Neuronal stem cell (in vitro differentiated cells): Measurements from ENCODE around the gene PLCD4.

ENCODE experiments used
- DNase-seq: peaks from one replicate; pipeline ENCODE4 v3.0.0-alpha.2; 2013; ENCODE audit warnings: low spot score
- H2AFZ ChIP-seq: one replicate; pipeline ENCODE4 v1.6.1; 2013; ENCODE audit warnings: mild to moderate bottlenecking, low read length, inconsistent platforms
- H2AK5ac ChIP-seq: 2 replicates; pipeline ENCODE4 v1.6.1; 2013; ENCODE audit warnings: low read depth, mild to moderate bottlenecking, inconsistent platforms, low read length, moderate library complexity, mixed read lengths
- H2BK120ac ChIP-seq: 2 replicates; pipeline ENCODE4 v1.6.1; 2013; ENCODE audit warnings: low read depth, mild to moderate bottlenecking, inconsistent platforms, low read length, moderate library complexity, mixed read lengths
- H2BK12ac ChIP-seq: one replicate; pipeline ENCODE4 v1.6.1; 2013; ENCODE audit warnings: low read length, inconsistent platforms
- H2BK15ac ChIP-seq: 2 replicates; pipeline ENCODE4 v1.6.1; 2013; ENCODE audit warnings: mild to moderate bottlenecking, low read length, inconsistent platforms, mixed read lengths
- H2BK5ac ChIP-seq: one replicate; pipeline ENCODE4 v1.6.1; 2013; ENCODE audit warnings: inconsistent platforms, mild to moderate bottlenecking, low read length, moderate library complexity
- H3K14ac ChIP-seq: one replicate; pipeline ENCODE4 v1.6.1; 2013; ENCODE audit warnings: low read length, inconsistent platforms
- H3K18ac ChIP-seq: 2 replicates; pipeline ENCODE4 v1.6.1; 2013; ENCODE audit warnings: low read length, inconsistent platforms
- H3K23ac ChIP-seq: 2 replicates; pipeline ENCODE4 v1.6.1; 2013; ENCODE audit warnings: low read depth, mild to moderate bottlenecking, mixed read lengths, low read length, inconsistent platforms; ENCODE audit not compliant: poor library complexity
- H3K27ac ChIP-seq: replicated peaks from 3 replicates; pipeline ENCODE4 v1.5.1; 2013; ENCODE audit warnings: low read length, inconsistent platforms
- H3K27me3 ChIP-seq, 3 experiments: 2 replicates each; pipeline ENCODE4 v1.6.1; 2013; ENCODE audit warnings: low read length in 3 of 3, mild to moderate bottlenecking in 2 of 3, inconsistent platforms in 1 of 3, low read depth in 1 of 3, mixed read lengths in 1 of 3, moderate library complexity in 1 of 3; ENCODE audit not compliant: control insufficient read depth in 3 of 3, insufficient read depth in 3 of 3
- H3K36me3 ChIP-seq, 2 donors: replicated peaks in 1 of 2; 2 replicates each; pipeline ENCODE4 v1.6.1; 2013; ENCODE audit warnings: low read length in 2 of 2; ENCODE audit not compliant: control insufficient read depth in 2 of 2, insufficient read depth in 2 of 2
- H3K4ac ChIP-seq: 2 replicates; pipeline ENCODE4 v1.6.1; 2013; ENCODE audit warnings: inconsistent platforms, mild to moderate bottlenecking, low read length, moderate library complexity
- H3K4me1 ChIP-seq, 2 donors: 1 replicate in 1 of 2; 2 replicates in 1 of 2; pipeline ENCODE4 v1.6.1; 2013; ENCODE audit warnings: low read length in 2 of 2, low read depth in 1 of 2; ENCODE audit not compliant: control insufficient read depth in 2 of 2, insufficient read depth in 1 of 2
- H3K4me2 ChIP-seq: one replicate; pipeline ENCODE4 v1.6.1; 2013; ENCODE audit warnings: mild to moderate bottlenecking, low read length, inconsistent platforms; ENCODE audit not compliant: insufficient read depth, poor library complexity, severe bottlenecking
- H3K4me3 ChIP-seq, 2 donors: 2 replicates each; pipeline ENCODE4 v1.5.1; 2013; ENCODE audit warnings: low read length in 2 of 2, mild to moderate bottlenecking in 2 of 2, inconsistent platforms in 1 of 2, moderate library complexity in 1 of 2
- H3K79me1 ChIP-seq: one replicate; pipeline ENCODE4 v1.6.1; 2013; ENCODE audit warnings: low read depth, mild to moderate bottlenecking, inconsistent platforms, low read length, moderate library complexity
- H3K9ac ChIP-seq: one replicate; pipeline ENCODE4 v1.6.1; 2013; ENCODE audit warnings: mild to moderate bottlenecking, low read depth, low read length, inconsistent platforms; ENCODE audit not compliant: poor library complexity
- H3K9me3 ChIP-seq, 2 donors: replicated peaks in 1 of 2; 2 replicates each; pipeline versions ENCODE3 to v1.6.1; 2013; ENCODE audit warnings: low read length in 2 of 2, mild to moderate bottlenecking in 2 of 2, inconsistent platforms in 1 of 2, low read depth in 1 of 2, mixed read lengths in 1 of 2, moderate library complexity in 1 of 2; ENCODE audit not compliant: control insufficient read depth in 2 of 2, insufficient read depth in 1 of 2
- H4K8ac ChIP-seq: one replicate; pipeline ENCODE4 v1.6.1; 2013; ENCODE audit warnings: low read depth, mild to moderate bottlenecking, inconsistent platforms, low read length, moderate library complexity
- H4K91ac ChIP-seq: one replicate; pipeline ENCODE4 v1.6.1; 2013; ENCODE audit warnings: low read length, low read depth, mild to moderate bottlenecking, inconsistent platforms; ENCODE audit not compliant: poor library complexity
- WGBS, 2 donors: extraction: QIAGEN DNeasy Blood & Tissue Kit; methylation state at CpG; one replicate each; pipeline ENCODE4 v1.1.7; 2013; ENCODE audit warnings: missing lambda C conversion rate in 2 of 2, mixed read lengths in 1 of 2; ENCODE audit not compliant: insufficient read length in 2 of 2, insufficient replicate concordance in 1 of 2; ENCODE audit errors: extremely low coverage in 2 of 2; 5-methylcytosine and 5-hydroxymethylcytosine counted together

PLCD4 gene

GRCh38 chr2:218578272-218578877, 29.3 kb upstream of the PLCD4 start:
- Histone ChIP-seq H4K91ac (no peak overlapping the region), H3K23ac (no peak overlapping the region), H3K4me3 (no peak overlapping the region), H3K36me3 (peaks cover 11 to 89% of the 10 kb centered on the region in 2 donors), H3K79me1 (peaks cover 2% of the 10 kb centered on the region), H3K27ac (no peak overlapping the region), H2BK5ac (no peak overlapping the region), H3K4me2 (no peak overlapping the region), H2BK120ac (no peak overlapping the region), H3K4me1 (no peaks in the 10 kb centered on the region), H2AFZ (no peak overlapping the region), H2AK5ac (no peak overlapping the region), H3K4ac (no peak overlapping the region), H3K27me3 (no peaks in the 10 kb centered on the region), H2BK12ac (no peak overlapping the region), H3K9ac (no peak overlapping the region), H4K8ac (no peak overlapping the region), H3K9me3 (no peaks in the 10 kb centered on the region), H2BK15ac (no peak overlapping the region), H3K14ac (no peak overlapping the region), H3K18ac (no peak overlapping the region)
- DNase-seq: no peak
- WGBS, 2 donors: no CpG with 5 or more reads among the region's 3 CpGs

- Histone ChIP-seq H3K4me3 (no peak overlapping the region), H3K14ac (no peak overlapping the region), H2AK5ac (no peak overlapping the region), H3K4ac (no peak overlapping the region), H3K4me2 (no peak overlapping the region), H3K27ac (no peak overlapping the region), H3K9me3 (no peaks in the 10 kb centered on the region), H2BK15ac (no peak overlapping the region), H2BK12ac (no peak overlapping the region), H4K91ac (no peak overlapping the region), H3K18ac (no peak overlapping the region), H3K23ac (no peak overlapping the region), H3K9ac (no peak overlapping the region), H3K27me3 (no peaks in the 10 kb centered on the region), H4K8ac (no peak overlapping the region), H3K4me1 (no peaks in the 10 kb centered on the region), H3K79me1 (peaks cover 2% of the 10 kb centered on the region), H2BK120ac (no peak overlapping the region), H3K36me3 (peaks cover 16 to 92% of the 10 kb centered on the region in 2 donors), H2BK5ac (no peak overlapping the region), H2AFZ (no peak overlapping the region)
- no peak for DNase-seq
- WGBS, 2 donors: no CpG with 5 or more reads among the region's 7 CpGs
Measured at GRCh38 chr2:218582076-218582475, 25.6 kb upstream of the PLCD4 start.

GRCh38 chr2:218583983-218584850, 23.5 kb upstream of the PLCD4 start:
- WGBS, 2 donors: no CpG with 5 or more reads among the region's 6 CpGs
- peaks cover 2% of the 10 kb centered on the region for H3K79me1 ChIP-seq
- H3K23ac ChIP-seq: no peak overlapping the region
- no peak overlapping the region for H2BK120ac ChIP-seq
- H2BK12ac ChIP-seq: no peak overlapping the region
- no peak overlapping the region for H3K4me2 ChIP-seq
- H2AK5ac ChIP-seq: no peak overlapping the region
- H2AFZ ChIP-seq: no peak overlapping the region
- H3K18ac ChIP-seq: no peak overlapping the region
- no peaks in the 10 kb centered on the region for H3K4me1 ChIP-seq
- H2BK15ac ChIP-seq: no peak overlapping the region
- no peak overlapping the region for H3K27ac ChIP-seq
- H4K8ac ChIP-seq: no peak overlapping the region
- no peaks in the 10 kb centered on the region for H3K27me3 ChIP-seq
- no peak overlapping the region for H3K4me3 ChIP-seq
- no peak overlapping the region for H2BK5ac ChIP-seq
- no peak overlapping the region for H3K4ac ChIP-seq
- no peak overlapping the region for H4K91ac ChIP-seq
- no peak overlapping the region for H3K9ac ChIP-seq
- no peak for DNase-seq
- H3K14ac ChIP-seq: no peak overlapping the region
- H3K36me3 ChIP-seq: peaks cover 17 to 93% of the 10 kb centered on the region in 2 donors
- H3K9me3 ChIP-seq: no peaks in the 10 kb centered on the region

- H3K27me3 ChIP-seq: no peaks in the 10 kb centered on the region
- H2BK120ac ChIP-seq: no peak overlapping the region
- H3K9me3 ChIP-seq: no peaks in the 10 kb centered on the region
- no peaks in the 10 kb centered on the region for H3K4me1 ChIP-seq
- no CpG with 5 or more reads among the region's 1 CpG for WGBS, 2 donors
- H3K9ac ChIP-seq: no peak overlapping the region
- no peak overlapping the region for H3K14ac ChIP-seq
- no peak overlapping the region for H2BK5ac ChIP-seq
- H3K36me3 ChIP-seq: peaks cover 22 to 98% of the 10 kb centered on the region in 2 donors
- H2AFZ ChIP-seq: no peak overlapping the region
- H3K4me2 ChIP-seq: no peak overlapping the region
- no peak overlapping the region for H4K8ac ChIP-seq
- no peak overlapping the region for H2BK12ac ChIP-seq
- no peak overlapping the region for H3K4me3 ChIP-seq
- H3K79me1 ChIP-seq: peaks cover 2% of the 10 kb centered on the region
- DNase-seq: no peak
- no peak overlapping the region for H3K27ac ChIP-seq
- no peak overlapping the region for H3K18ac ChIP-seq
- H2BK15ac ChIP-seq: no peak overlapping the region
- no peak overlapping the region for H4K91ac ChIP-seq
- H3K23ac ChIP-seq: no peak overlapping the region
- H3K4ac ChIP-seq: no peak overlapping the region
- H2AK5ac ChIP-seq: no peak overlapping the region
Measured at GRCh38 chr2:218585541-218585940, 22.2 kb upstream of the PLCD4 start.
